ENCODE data around the gene EFEMP1.
"Not testable (repeated sequence)": the region's sequence is repeated elsewhere in the genome, so short reads cannot be mapped to it uniquely, and the experiment has no call there.

Gene EFEMP1

GRCh38 chr2:55864351-55865084, 59.1 kb downstream of the EFEMP1 start:
- DNase-seq = no peak

- no peak for DNase-seq
Observed at GRCh38 chr2:55862673-55863390, 60.8 kb downstream of the EFEMP1 start.

- no peak for DNase-seq
Observed at GRCh38 chr2:55862246-55862645, 61.3 kb downstream of the EFEMP1 start.

- no peak for DNase-seq
Observed at GRCh38 chr2:55861733-55862132, 61.8 kb downstream of the EFEMP1 start.

GRCh38 chr2:55860832-55861231, 62.8 kb downstream of the EFEMP1 start:
- DNase-seq = no peak

GRCh38 chr2:55859875-55860274, 63.7 kb downstream of the EFEMP1 start:
- no peak for DNase-seq

- no peak for DNase-seq
Observed at GRCh38 chr2:55857766-55858165, 65.8 kb downstream of the EFEMP1 start.

GRCh38 chr2:55856936-55857335, 66.6 kb downstream of the EFEMP1 start:
- DNase-seq = no peak

- DNase-seq = no peak
Observed at GRCh38 chr2:55848096-55848495, 75.5 kb downstream of the EFEMP1 start.

GRCh38 chr2:55846426-55846825, 77.2 kb downstream of the EFEMP1 start:
- DNase-seq = no peak

- no peak for DNase-seq
Observed at GRCh38 chr2:55844986-55845385, 78.6 kb downstream of the EFEMP1 start.

- no peak for DNase-seq
Observed at GRCh38 chr2:55843994-55844345, 79.6 kb downstream of the EFEMP1 start.

- DNase-seq = no peak
Observed at GRCh38 chr2:55843096-55843993, 80.2 kb downstream of the EFEMP1 start.

GRCh38 chr2:55842046-55842445, 81.5 kb downstream of the EFEMP1 start:
- DNase-seq = no peak

GRCh38 chr2:55840460-55840859, 83.1 kb downstream of the EFEMP1 start:
- no peak for DNase-seq

GRCh38 chr2:55839182-55839819, 84.3 kb downstream of the EFEMP1 start:
- no peak for DNase-seq

GRCh38 chr2:55838653-55839052, 84.9 kb downstream of the EFEMP1 start:
- no peak for DNase-seq

GRCh38 chr2:55838117-55838516, 85.5 kb downstream of the EFEMP1 start:
- not testable (repeated sequence) for DNase-seq

GRCh38 chr2:55837073-55837472, 86.5 kb downstream of the EFEMP1 start:
- DNase-seq = no peak

GRCh38 chr2:55831671-55832410, 91.7 kb downstream of the EFEMP1 start:
- not testable (repeated sequence) for DNase-seq

- DNase-seq = no peak
Observed at GRCh38 chr2:55827855-55828254, 95.7 kb downstream of the EFEMP1 start.

GRCh38 chr2:55827428-55827827, 96.2 kb downstream of the EFEMP1 start:
- DNase-seq = not testable (repeated sequence)
